Ishikawa (cell line): ENCODE results near the gene LYRM2.

ENCODE experiments used
- CEBPB ChIP-seq: IDR thresholded peaks from 2 replicates; pipeline ENCODE4 v1.6.1; 2012
- CREB1 ChIP-seq: IDR thresholded peaks from 2 replicates; pipeline ENCODE4 v1.6.1; 2012; ENCODE audit warnings: low read depth
- EGR1 ChIP-seq: IDR thresholded peaks from 2 replicates; pipeline ENCODE4 v1.6.1; 2012
- EP300 ChIP-seq: IDR thresholded peaks from 2 replicates; pipeline ENCODE4 v1.6.1; 2012; ENCODE audit warnings: borderline replicate concordance
- FOXM1 ChIP-seq: IDR thresholded peaks from 2 replicates; pipeline ENCODE4 v1.6.1; 2012; ENCODE audit warnings: low read depth, borderline replicate concordance
- NFIC ChIP-seq: IDR thresholded peaks from 2 replicates; pipeline ENCODE4 v1.6.1; 2012
- RAD21 ChIP-seq: IDR thresholded peaks from 2 replicates; pipeline ENCODE4 v1.6.1; 2012; ENCODE audit warnings: low read depth
- TAF1 ChIP-seq: IDR thresholded peaks from 2 replicates; pipeline ENCODE4 v1.6.1; 2012; ENCODE audit warnings: low read depth, mild to moderate bottlenecking
- TCF12 ChIP-seq: IDR thresholded peaks from 2 replicates; pipeline ENCODE4 v1.6.1; 2012; ENCODE audit warnings: low read depth
- TEAD4 ChIP-seq: IDR thresholded peaks from 2 replicates; pipeline ENCODE4 v1.6.1; 2012
- YY1 ChIP-seq: IDR thresholded peaks from 2 replicates; pipeline ENCODE4 v1.6.1; 2012; ENCODE audit warnings: low read depth
- ZBTB7A ChIP-seq: IDR thresholded peaks from 2 replicates; pipeline ENCODE4 v1.6.1; 2012; ENCODE audit warnings: low read depth
- TF ChIP-seq, protein P1 (sequence below): IDR thresholded peaks from 2 replicates; pipeline ENCODE4 v1.6.1; 2012
- TF ChIP-seq, protein P2 (sequence below): IDR thresholded peaks from 2 replicates; pipeline ENCODE4 v1.6.1; 2012
- TF ChIP-seq, protein P3 (sequence below): IDR thresholded peaks from 2 replicates; pipeline ENCODE4 v1.6.1; 2012; ENCODE audit warnings: low read depth, mild to moderate bottlenecking

The LYRM2 gene

DNA sequence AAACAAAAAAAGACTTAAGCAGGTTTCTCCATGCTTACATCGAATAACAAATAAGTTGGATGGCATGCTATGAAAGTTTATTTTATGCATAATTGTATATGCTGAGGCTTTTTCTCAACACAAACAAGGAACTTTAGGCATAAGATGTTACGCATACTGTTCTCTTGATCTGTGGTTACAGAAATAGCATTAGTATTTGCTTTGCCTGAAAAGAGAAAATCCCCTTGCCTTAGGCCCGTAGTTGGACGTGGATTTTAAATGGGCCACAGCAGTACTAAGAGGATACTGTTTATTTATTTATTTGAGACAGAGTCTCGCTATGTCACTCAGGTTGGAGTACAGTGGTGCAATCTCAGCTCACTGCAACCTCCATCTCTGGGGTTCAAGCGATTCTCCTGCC is 19.0 kb downstream of the LYRM2 start:
- no peak for TF ChIP-seq NFIC
- TF ChIP-seq, protein P1, sequence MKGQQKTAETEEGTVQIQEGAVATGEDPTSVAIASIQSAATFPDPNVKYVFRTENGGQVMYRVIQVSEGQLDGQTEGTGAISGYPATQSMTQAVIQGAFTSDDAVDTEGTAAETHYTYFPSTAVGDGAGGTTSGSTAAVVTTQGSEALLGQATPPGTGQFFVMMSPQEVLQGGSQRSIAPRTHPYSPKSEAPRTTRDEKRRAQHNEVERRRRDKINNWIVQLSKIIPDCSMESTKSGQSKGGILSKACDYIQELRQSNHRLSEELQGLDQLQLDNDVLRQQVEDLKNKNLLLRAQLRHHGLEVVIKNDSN: no peak
- TF ChIP-seq FOXM1: no peak
- no peak for TF ChIP-seq EGR1
- TF ChIP-seq, protein P2, sequence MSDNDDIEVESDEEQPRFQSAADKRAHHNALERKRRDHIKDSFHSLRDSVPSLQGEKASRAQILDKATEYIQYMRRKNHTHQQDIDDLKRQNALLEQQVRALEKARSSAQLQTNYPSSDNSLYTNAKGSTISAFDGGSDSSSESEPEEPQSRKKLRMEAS: no peak
- TF ChIP-seq, protein P3, sequence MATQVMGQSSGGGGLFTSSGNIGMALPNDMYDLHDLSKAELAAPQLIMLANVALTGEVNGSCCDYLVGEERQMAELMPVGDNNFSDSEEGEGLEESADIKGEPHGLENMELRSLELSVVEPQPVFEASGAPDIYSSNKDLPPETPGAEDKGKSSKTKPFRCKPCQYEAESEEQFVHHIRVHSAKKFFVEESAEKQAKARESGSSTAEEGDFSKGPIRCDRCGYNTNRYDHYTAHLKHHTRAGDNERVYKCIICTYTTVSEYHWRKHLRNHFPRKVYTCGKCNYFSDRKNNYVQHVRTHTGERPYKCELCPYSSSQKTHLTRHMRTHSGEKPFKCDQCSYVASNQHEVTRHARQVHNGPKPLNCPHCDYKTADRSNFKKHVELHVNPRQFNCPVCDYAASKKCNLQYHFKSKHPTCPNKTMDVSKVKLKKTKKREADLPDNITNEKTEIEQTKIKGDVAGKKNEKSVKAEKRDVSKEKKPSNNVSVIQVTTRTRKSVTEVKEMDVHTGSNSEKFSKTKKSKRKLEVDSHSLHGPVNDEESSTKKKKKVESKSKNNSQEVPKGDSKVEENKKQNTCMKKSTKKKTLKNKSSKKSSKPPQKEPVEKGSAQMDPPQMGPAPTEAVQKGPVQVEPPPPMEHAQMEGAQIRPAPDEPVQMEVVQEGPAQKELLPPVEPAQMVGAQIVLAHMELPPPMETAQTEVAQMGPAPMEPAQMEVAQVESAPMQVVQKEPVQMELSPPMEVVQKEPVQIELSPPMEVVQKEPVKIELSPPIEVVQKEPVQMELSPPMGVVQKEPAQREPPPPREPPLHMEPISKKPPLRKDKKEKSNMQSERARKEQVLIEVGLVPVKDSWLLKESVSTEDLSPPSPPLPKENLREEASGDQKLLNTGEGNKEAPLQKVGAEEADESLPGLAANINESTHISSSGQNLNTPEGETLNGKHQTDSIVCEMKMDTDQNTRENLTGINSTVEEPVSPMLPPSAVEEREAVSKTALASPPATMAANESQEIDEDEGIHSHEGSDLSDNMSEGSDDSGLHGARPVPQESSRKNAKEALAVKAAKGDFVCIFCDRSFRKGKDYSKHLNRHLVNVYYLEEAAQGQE: no peak
- no peak for TF ChIP-seq RAD21
- no peak for TF ChIP-seq TEAD4
- TF ChIP-seq TAF1: no peak
- no peak for TF ChIP-seq TCF12
- TF ChIP-seq EP300: no peak
- TF ChIP-seq ZBTB7A: no peak
- TF ChIP-seq YY1: no peak
- TF ChIP-seq CREB1: no peak
- no peak for TF ChIP-seq CEBPB

DNA sequence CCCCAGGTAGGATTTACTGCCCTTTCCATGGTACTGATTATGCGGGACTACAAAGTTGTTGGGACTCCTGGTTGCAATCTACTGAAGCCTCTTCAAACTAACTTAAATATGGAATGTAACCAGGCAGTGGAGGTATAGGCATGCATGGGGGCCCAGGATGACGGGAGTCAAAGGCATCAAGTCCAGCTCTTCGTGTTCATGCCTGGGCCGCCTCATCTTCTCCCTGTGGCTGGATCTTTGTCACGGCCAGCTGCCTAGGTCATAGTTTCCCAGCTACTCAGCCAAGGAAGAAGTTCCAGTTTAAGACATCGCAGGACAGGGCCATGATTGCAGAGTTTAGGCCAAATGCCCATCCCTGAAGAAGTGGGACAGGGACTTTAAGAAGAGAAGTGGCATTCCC is 20.5 kb downstream of the LYRM2 start:
- TF ChIP-seq NFIC (no peak), TEAD4 (no peak), YY1 (no peak), CREB1 (no peak)

DNA sequence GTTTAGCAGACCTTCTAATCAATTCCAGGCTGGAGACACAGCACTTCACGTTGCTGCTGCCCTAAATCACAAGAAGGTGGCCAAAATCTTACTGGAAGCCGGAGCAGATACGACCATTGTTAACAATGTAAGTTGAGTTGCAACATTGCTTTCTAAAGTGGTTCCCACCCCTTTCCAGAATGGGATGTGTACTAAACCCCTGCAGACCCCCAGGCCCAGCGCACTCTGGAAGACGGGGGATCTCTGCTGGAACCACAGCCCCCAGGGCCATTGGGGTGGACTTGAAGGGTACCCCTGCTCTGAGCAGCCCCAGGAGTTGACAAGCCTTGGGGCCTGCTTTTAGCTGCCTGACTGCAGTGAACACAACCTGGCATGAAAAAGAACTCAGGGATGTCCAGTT is 22.0 kb downstream of the LYRM2 start:
- TF ChIP-seq TAF1 (no peak), CREB1 (no peak), CEBPB (no peak), ZBTB7A (no peak), EGR1 (no peak), TCF12 (no peak), YY1 (no peak), FOXM1 (no peak), NFIC (no peak), EP300 (no peak), TEAD4 (no peak), RAD21 (no peak)
- TF ChIP-seq, protein P3: no peak
- TF ChIP-seq, protein P1: no peak
- TF ChIP-seq, protein P2: no peak

DNA sequence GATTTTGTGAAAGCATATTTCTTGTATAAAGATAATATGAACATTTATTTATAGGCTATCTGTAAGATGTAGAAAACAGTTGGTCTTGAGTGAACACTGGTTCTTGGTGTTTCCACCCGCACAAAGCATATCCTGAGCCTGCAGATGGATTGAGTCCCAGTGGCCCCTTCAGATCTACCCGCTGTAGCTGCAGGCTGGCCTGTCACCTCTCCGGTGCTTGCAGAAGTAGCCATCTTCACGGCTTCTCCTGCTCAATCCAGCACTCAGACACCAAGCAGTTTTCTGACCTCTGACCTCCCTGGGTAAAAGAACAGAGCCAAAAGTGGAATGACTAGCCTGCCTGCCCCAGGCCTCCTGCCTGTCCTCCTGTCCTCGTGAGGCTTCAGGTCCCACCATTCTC is 22.7 kb downstream of the LYRM2 start:
- TF ChIP-seq, protein P1: no peak
- TF ChIP-seq ZBTB7A: no peak
- TF ChIP-seq RAD21: no peak
- TF ChIP-seq YY1: no peak
- no peak for TF ChIP-seq TEAD4
- no peak for TF ChIP-seq EP300
- no peak for TF ChIP-seq FOXM1
- no peak for TF ChIP-seq CEBPB
- TF ChIP-seq, protein P2: no peak
- no peak for TF ChIP-seq CREB1
- TF ChIP-seq, protein P3: no peak
- TF ChIP-seq NFIC: no peak
- TF ChIP-seq EGR1: no peak
- no peak for TF ChIP-seq TCF12
- no peak for TF ChIP-seq TAF1
